Fibroblast of villous mesenchyme (primary cell): Measurements from ENCODE around the gene CTBS. TPM values are rescaled to one million over a fixed set of nuclear protein-coding genes. Genes with fewer than 3 reads are reported as not detected.

Experiments
- DNase-seq: peaks from one replicate; pipeline ENCODE4 v3.0.0-alpha.2; 2010; ENCODE audit warnings: low read depth
- H3K4me3 ChIP-seq: 2 replicates; pipeline ENCODE4 v1.5.1; 2011; ENCODE audit warnings: low read depth, mild to moderate bottlenecking, low read length
- total RNA-seq: library from RNA; depleted of rRNA; stranded (reverse); fragments of >200 nt; gene quantifications from 2 replicates; pipeline ENCODE4 v1.2.3, GENCODE V29; 2012
- TF ChIP-seq, protein P1 (sequence below): IDR thresholded peaks from 2 replicates; pipeline ENCODE4 v1.5.1; 2012; ENCODE audit warnings: low read depth, mild to moderate bottlenecking, low read length; ENCODE audit not compliant: insufficient read depth

The CTBS gene
- total RNA-seq, 1 donor = 12.1 TPM

DNA sequence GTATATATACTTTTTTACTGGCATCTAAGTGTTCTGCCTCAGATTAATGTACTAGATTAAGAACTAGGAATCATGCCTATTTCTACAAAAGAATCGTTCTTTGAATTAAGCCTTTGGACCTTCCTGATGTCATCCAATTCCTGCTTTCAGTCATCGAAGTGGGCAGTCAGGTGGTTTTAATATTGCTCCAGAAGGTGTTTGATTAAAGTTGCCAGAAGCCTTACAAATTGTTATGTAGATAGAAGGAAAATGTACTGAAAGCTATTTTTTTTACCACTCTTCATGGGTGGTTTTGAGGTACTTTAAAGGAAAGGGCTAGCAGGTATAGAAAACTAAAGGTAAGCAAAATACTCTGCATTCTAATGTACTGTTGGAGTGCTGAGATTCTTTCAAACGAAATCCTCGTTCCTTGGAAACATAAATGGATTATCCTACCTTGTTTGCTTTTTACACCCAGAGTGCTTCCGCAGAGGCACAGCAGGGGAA is 716 bp downstream of the CTBS start:
- peak overlapping the region; percentile 77 for H3K4me3 ChIP-seq
- no peak for DNase-seq
- TF ChIP-seq, protein P1, sequence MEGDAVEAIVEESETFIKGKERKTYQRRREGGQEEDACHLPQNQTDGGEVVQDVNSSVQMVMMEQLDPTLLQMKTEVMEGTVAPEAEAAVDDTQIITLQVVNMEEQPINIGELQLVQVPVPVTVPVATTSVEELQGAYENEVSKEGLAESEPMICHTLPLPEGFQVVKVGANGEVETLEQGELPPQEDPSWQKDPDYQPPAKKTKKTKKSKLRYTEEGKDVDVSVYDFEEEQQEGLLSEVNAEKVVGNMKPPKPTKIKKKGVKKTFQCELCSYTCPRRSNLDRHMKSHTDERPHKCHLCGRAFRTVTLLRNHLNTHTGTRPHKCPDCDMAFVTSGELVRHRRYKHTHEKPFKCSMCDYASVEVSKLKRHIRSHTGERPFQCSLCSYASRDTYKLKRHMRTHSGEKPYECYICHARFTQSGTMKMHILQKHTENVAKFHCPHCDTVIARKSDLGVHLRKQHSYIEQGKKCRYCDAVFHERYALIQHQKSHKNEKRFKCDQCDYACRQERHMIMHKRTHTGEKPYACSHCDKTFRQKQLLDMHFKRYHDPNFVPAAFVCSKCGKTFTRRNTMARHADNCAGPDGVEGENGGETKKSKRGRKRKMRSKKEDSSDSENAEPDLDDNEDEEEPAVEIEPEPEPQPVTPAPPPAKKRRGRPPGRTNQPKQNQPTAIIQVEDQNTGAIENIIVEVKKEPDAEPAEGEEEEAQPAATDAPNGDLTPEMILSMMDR = no peak

DNA sequence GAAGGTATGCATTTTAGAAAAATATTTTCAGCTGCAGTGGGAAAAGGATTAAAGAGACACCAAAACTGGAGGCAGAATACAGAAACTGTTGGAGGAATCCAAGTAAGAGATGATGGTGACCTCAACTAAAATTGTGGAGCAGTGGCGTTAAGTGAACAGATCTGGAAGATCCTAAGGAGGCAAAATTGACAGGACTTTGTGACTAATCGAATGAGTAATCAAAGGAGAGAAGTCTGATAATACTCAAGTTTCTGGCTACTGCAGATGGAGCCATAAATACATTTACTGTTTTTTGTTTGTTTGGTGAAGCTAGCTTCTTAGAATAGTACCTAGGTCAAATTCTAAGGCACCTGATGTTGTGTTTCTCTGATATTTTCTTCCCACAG is 3.1 kb downstream of the CTBS start:
- TF ChIP-seq, protein P1 = no peak
- no peak overlapping the region for H3K4me3 ChIP-seq
- DNase-seq = no peak

DNA sequence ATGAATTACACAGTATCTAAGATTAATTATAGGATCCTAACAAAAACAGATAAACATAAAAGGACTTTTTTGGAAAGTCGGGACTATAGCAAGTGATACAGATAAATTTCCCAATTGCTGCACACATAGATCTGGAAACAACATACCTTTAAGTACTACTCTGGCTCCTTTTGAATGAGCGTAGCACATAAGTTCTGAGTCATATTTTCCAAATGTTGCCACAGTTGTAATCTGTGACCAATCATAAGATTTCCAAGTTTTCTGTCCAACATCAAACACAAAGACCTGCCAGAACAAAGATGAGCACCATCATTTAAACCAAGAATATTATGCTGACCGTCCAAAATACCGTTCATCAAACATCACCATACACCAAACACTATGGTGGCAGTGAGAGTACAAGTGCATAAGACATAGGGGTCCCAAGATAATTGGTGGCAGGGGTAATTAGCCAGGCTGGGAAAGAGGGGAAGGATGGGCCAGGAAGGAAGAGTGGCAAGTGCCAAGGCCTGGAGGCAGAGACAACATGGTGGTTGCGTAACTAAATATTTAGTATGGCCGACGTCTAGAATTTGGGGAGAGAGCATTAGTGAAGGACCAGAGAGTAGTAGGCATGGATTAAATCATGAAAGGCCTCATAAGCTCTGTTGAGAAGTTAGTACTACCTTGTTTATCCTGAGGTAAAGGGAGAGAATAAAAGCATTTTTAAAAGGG is 3.6 kb downstream of the CTBS start:
- no peak overlapping the region for H3K4me3 ChIP-seq
- DNase-seq = peak; percentile 42
- TF ChIP-seq, protein P1 = no peak

DNA sequence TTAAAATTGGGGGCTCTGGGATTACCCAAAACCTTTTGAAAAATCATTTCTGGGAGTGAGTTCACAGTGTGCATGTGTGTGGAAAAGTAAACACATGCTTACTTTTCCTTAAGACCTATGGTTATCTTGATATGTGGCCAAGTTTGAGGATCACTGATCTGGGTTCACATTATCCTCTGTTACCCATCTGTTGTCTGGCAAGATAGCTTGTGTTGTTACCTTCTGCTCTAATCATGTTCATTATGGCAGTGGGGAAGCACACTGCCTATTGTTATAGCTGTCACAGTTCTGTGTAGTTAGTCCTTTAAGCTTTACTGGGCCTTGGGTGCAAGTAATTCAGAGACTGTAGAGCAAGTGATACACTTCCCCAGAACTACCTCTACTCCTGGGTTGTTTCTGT is 5.0 kb downstream of the CTBS start:
- H3K4me3 ChIP-seq = no peak overlapping the region
- TF ChIP-seq, protein P1 = no peak
- DNase-seq = no peak

DNA sequence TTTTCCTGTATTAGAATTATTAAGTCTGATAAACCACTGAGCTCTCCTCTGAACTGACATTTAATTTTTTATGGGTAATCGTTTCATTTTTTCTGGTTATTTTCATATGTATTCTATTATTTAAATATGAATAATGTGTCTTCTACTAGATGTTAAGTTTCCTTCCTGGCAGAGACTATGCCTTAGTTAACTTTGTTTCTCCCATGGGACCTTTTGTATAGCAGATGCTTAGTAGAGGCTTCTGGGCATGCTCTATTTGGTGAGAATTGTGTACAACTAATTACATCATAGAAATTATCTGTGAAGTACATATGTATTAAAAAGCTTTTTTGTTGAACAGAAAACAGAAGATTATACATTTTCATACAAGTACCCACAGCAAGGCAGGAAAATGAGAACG is 23.4 kb downstream of the CTBS start:
- DNase-seq = no peak
- H3K4me3 ChIP-seq = no peak overlapping the region
- TF ChIP-seq, protein P1 = no peak

DNA sequence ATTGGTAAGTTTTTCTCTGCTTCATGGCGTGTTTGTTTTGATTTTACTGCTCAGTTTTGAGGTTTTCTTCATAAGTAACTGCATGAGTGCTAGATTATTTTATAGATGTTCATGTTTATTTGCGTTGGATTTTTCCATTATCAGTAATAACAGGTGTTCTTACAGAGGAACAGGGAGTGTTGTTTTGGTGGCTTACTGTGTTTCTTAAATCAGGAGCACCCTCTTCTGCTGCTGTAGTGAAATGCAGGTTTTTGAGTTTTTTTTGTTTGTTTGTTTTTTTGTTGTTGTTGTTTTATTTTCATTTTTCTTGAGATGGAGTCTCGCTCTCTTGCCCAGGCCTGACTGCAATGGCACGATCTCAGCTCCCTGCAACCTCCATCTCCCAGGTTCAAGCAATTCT is 32.6 kb downstream of the CTBS start:
- TF ChIP-seq, protein P1 = peak; percentile 17
- H3K4me3 ChIP-seq = no peak overlapping the region
- DNase-seq = peak; percentile 33

DNA sequence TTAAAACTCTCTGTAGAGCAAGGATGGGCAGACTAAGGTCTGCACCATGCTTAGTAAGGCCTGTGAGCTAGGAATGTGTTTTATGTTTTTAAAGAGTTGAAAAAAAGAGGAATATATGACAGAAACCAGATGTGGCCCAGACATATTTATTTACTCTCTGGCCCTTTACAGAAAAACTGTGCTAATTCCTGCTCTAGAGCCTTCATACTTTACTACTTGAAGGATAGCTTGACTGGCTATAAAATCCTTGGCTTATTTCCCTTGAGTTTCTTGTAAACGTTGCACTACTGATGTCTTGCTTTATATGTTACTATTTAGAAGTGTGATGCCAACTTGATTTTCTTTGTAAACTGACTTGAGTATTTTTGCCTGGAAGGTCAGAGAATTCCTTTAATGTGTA is 33.5 kb downstream of the CTBS start:
- TF ChIP-seq, protein P1 = no peak
- H3K4me3 ChIP-seq = no peak overlapping the region
- DNase-seq = peak; percentile 91
